IPS-20b (cell line): ENCODE results near the gene FAM78B.

Experiments
- H3K27ac ChIP-seq: one replicate; pipeline ENCODE4 v1.5.1; 2013; ENCODE audit warnings: low read length
- H3K27me3 ChIP-seq: 2 replicates; pipeline ENCODE4 v1.6.1; 2013; ENCODE audit warnings: mild to moderate bottlenecking, low read length, inconsistent platforms; ENCODE audit not compliant: insufficient read depth
- H3K36me3 ChIP-seq: 2 replicates; pipeline ENCODE4 v1.6.1; 2013; ENCODE audit warnings: low read depth, mild to moderate bottlenecking, inconsistent platforms, low read length, moderate library complexity; ENCODE audit not compliant: insufficient read depth
- H3K4me1 ChIP-seq: 2 replicates; pipeline ENCODE4 v1.6.1; 2013; ENCODE audit warnings: mild to moderate bottlenecking, control low read depth, inconsistent platforms, low read length, moderate library complexity; ENCODE audit not compliant: insufficient read depth
- H3K4me3 ChIP-seq: 2 replicates; pipeline ENCODE4 v1.5.1; 2013; ENCODE audit warnings: mild to moderate bottlenecking, low read length, inconsistent platforms
- H3K9ac ChIP-seq: 2 replicates; pipeline ENCODE4 v1.6.1; 2013; ENCODE audit warnings: low read depth, mild to moderate bottlenecking, inconsistent platforms, low read length, moderate library complexity
- H3K9me3 ChIP-seq: 2 replicates; pipeline ENCODE4 v1.6.1; 2013; ENCODE audit warnings: mild to moderate bottlenecking, low read depth, low read length, inconsistent platforms; ENCODE audit not compliant: insufficient read depth

FAM78B gene

DNA sequence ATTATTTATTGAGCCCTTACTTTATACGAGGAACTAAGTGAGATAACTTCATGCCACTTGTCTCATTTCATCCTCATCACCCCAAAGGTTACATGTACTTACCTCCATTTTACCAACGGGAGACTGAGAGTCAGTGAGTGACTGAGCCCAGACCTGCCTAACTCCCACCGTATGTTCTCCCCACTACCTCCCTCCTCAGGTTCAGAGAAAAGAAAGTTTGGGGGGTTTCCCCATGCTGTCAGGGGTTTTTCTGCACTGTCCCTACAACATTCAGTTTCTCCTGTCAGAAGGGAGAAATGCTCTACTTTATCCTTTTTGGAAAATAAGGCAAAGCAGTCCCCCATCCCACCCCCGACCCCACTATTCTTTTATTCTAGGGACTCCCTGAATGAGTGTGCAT, 32.9 kb downstream of the FAM78B start:
- Histone ChIP-seq H3K9me3 (no peaks in the 10 kb centered on the region), H3K27me3 (no peaks in the 10 kb centered on the region), H3K4me3 (no peak overlapping the region), H3K36me3 (no peaks in the 10 kb centered on the region), H3K27ac (no peak overlapping the region), H3K4me1 (no peaks in the 10 kb centered on the region), H3K9ac (no peak overlapping the region)

- H3K36me3 ChIP-seq: no peaks in the 10 kb centered on the region
- H3K27ac ChIP-seq: no peak overlapping the region
- no peaks in the 10 kb centered on the region for H3K27me3 ChIP-seq
- no peaks in the 10 kb centered on the region for H3K4me1 ChIP-seq
- no peak overlapping the region for H3K4me3 ChIP-seq
- no peaks in the 10 kb centered on the region for H3K9me3 ChIP-seq
- no peak overlapping the region for H3K9ac ChIP-seq
Measured at GRCh38 chr1:166133276-166133841, 33.4 kb downstream of the FAM78B start.

- Histone ChIP-seq H3K27me3 (no peaks in the 10 kb centered on the region), H3K4me1 (no peaks in the 10 kb centered on the region), H3K9me3 (no peaks in the 10 kb centered on the region), H3K4me3 (no peak overlapping the region), H3K9ac (no peak overlapping the region), H3K27ac (no peak overlapping the region), H3K36me3 (no peaks in the 10 kb centered on the region)
Measured at GRCh38 chr1:166132496-166132895, 34.3 kb downstream of the FAM78B start.

DNA sequence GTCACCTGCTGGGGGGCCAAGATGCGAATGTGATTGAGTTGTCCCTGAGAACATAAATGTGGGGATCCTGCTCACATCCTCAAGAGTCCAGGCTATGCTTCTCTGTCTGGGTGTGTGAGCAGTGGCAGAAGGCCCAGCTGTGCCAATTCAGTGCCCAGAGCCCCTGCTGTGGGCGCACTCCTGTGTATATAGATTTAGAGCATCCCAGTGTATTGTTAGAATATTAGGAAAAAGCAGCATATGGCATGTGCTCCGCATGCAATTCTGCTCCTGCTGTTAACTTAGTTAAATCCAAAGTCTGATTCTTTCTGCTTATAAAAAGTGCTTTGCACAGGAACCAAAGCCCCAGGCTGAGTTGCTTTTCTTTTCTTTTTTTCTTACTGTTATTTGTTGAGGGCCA, 37.8 kb downstream of the FAM78B start:
- no peaks in the 10 kb centered on the region for H3K9me3 ChIP-seq
- H3K4me3 ChIP-seq: no peak overlapping the region
- no peaks in the 10 kb centered on the region for H3K4me1 ChIP-seq
- H3K36me3 ChIP-seq: no peaks in the 10 kb centered on the region
- H3K9ac ChIP-seq: no peak overlapping the region
- no peak overlapping the region for H3K27ac ChIP-seq
- H3K27me3 ChIP-seq: no peaks in the 10 kb centered on the region

DNA sequence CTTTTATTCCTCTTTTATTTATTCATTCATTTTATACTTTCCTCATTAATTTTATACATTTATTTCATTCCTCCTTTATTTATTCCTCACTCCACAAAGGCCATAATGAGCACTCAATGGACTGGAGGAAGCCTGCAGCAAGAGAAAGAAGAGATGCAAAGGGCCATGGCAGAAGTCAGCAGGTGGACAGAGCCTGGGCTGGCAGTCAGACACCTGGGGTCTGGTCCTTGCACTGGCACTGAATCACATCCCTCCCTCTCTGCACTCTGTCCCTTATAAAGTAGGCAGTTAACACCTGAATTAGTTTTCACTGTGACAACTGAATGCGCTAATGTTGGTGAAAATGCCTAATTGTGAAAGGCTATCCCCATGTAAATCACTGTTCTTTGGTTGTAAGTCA, 38.6 kb downstream of the FAM78B start:
- Histone ChIP-seq H3K27me3 (no peaks in the 10 kb centered on the region), H3K27ac (no peak overlapping the region), H3K4me3 (no peak overlapping the region), H3K36me3 (no peaks in the 10 kb centered on the region), H3K9ac (no peak overlapping the region), H3K9me3 (no peaks in the 10 kb centered on the region), H3K4me1 (peaks cover 3% of the 10 kb centered on the region; the same call in 1 of the 2 replicates)

- H3K9ac ChIP-seq: no peak overlapping the region
- no peaks in the 10 kb centered on the region for H3K27me3 ChIP-seq
Measured at GRCh38 chr1:166127003-166127402, 39.8 kb downstream of the FAM78B start.

DNA sequence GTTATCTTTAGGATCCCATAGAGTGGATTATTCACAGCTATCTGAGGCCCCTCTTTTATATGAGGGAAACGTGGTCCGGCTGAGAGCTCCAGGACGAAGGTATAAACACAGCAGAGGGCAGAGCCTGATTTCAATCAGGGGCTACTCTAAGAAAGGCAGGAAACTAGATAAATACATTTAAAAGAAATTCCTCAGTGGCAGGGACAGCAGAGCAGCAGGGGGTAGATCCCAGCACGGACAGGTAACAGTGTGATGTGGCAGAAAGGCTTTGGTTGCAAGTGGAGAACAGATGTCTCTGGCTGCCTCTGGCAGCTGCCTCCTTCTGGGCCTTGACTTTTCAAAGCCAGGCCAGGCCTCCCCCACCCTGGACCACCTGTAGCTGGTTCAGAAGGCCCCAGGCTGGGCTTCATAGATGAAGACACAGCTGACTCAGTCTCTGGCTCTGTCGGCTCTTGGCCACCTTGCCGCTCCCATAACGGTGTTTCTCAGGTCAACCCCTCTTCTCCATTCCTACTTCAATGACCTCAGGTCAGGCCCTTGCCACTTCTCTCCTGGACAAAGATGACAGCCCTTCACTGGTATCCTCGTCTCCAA, 43.8 kb downstream of the FAM78B start:
- no peaks in the 10 kb centered on the region for H3K36me3 ChIP-seq
- no peak overlapping the region for H3K27ac ChIP-seq
- no peaks in the 10 kb centered on the region for H3K27me3 ChIP-seq
- no peak overlapping the region for H3K9ac ChIP-seq
- H3K9me3 ChIP-seq: no peaks in the 10 kb centered on the region
- no peak overlapping the region for H3K4me3 ChIP-seq
- peaks cover 19% of the 10 kb centered on the region; the same call in 1 of the 2 replicates for H3K4me1 ChIP-seq

More at GRCh38 chr1:166127003-166127402, 39.8 kb downstream of the FAM78B start:
- H3K4me3 ChIP-seq: no peak overlapping the region
- H3K4me1 ChIP-seq: peaks cover 11% of the 10 kb centered on the region; the same call in 1 of the 2 replicates
- no peaks in the 10 kb centered on the region for H3K36me3 ChIP-seq
- H3K9me3 ChIP-seq: no peaks in the 10 kb centered on the region
- no peak overlapping the region for H3K27ac ChIP-seq

GRCh38 chr1:166121010-166121409, 45.8 kb downstream of the FAM78B start:
- H3K4me1 ChIP-seq: peaks cover 19% of the 10 kb centered on the region; the same call in 1 of the 2 replicates
- no peaks in the 10 kb centered on the region for H3K27me3 ChIP-seq
- H3K9me3 ChIP-seq: no peaks in the 10 kb centered on the region
- H3K4me3 ChIP-seq: no peak overlapping the region
- no peaks in the 10 kb centered on the region for H3K36me3 ChIP-seq
- no peak overlapping the region for H3K27ac ChIP-seq
- no peak overlapping the region for H3K9ac ChIP-seq

- Histone ChIP-seq H3K36me3 (no peaks in the 10 kb centered on the region), H3K4me3 (no peak overlapping the region), H3K4me1 (peaks cover 19% of the 10 kb centered on the region; the same call in 1 of the 2 replicates), H3K27me3 (no peaks in the 10 kb centered on the region), H3K27ac (no peak overlapping the region), H3K9me3 (no peaks in the 10 kb centered on the region), H3K9ac (no peak overlapping the region)
Measured at GRCh38 chr1:166120281-166120680, 46.5 kb downstream of the FAM78B start.

- H3K27me3 ChIP-seq: no peaks in the 10 kb centered on the region
- no peaks in the 10 kb centered on the region for H3K9me3 ChIP-seq
- no peak overlapping the region for H3K4me3 ChIP-seq
- H3K27ac ChIP-seq: no peak overlapping the region
- H3K36me3 ChIP-seq: no peaks in the 10 kb centered on the region
- no peak overlapping the region for H3K9ac ChIP-seq
- peaks cover 19% of the 10 kb centered on the region; the same call in 1 of the 2 replicates for H3K4me1 ChIP-seq
Measured at GRCh38 chr1:166119471-166119965, 47.3 kb downstream of the FAM78B start.

DNA sequence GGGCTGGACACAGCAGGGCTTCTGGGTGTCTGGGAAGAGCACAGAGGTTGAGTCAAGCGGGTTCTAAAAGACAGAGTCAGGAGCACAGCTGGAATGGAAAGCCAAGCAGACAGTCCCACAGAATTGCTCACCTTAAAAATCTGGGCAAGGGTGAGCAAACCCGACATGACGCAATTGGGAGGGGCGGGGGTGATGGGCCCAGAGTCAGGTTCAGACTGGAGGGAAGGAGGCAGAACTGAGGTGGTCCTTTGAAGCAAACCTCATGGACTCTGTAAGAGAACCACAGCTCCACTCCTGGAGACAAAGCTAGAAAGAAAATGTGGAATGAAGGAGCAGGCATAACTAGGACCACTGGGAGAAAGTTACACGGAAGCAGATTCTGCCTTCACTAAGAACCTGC, 49.0 kb downstream of the FAM78B start:
- H3K27ac ChIP-seq: no peak overlapping the region
- H3K27me3 ChIP-seq: no peaks in the 10 kb centered on the region
- H3K4me1 ChIP-seq: peaks cover 12% of the 10 kb centered on the region; the same call in 1 of the 2 replicates
- no peak overlapping the region for H3K9ac ChIP-seq
- H3K4me3 ChIP-seq: no peak overlapping the region
- H3K9me3 ChIP-seq: no peaks in the 10 kb centered on the region
- H3K36me3 ChIP-seq: no peaks in the 10 kb centered on the region

DNA sequence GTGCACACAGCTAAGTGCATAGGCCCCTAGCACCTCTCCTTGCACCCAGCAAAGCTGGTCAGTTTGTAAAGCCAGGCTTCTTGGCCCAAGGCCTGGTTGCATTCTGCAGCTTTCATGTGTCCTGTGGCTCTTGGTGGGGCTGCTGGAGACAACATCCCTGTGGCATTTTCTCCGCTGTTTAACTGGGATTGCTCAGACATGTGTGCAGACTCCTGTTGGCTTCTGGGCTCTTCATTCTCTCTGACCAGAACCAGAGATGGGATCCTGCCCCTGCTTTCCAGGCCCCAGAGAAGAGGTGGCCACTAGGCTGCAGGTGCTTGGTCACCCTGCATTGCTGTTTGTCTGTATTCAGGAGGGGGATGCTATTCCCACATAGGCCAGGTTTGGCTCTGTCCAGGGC, 50.8 kb downstream of the FAM78B start:
- no peak overlapping the region for H3K9ac ChIP-seq
- H3K4me1 ChIP-seq: 0 out of 2 replicates have a peak, but pooled peaks cover 8% of the 10 kb centered on the region
- no peaks in the 10 kb centered on the region for H3K27me3 ChIP-seq
- H3K27ac ChIP-seq: no peak overlapping the region
- H3K36me3 ChIP-seq: no peaks in the 10 kb centered on the region
- H3K4me3 ChIP-seq: no peak overlapping the region
- no peaks in the 10 kb centered on the region for H3K9me3 ChIP-seq
